GM21737 (cell line): ENCODE data around the gene LATS2.

Experiments
- ATAC-seq: cut with Tn5 transposase; IDR thresholded peaks from one replicate; pipeline ENCODE4 v1.9.1; 2021; ENCODE audit warnings: mild to moderate bottlenecking, moderate library complexity; ENCODE audit not compliant: unreplicated experiment

The LATS2 gene

GRCh38 chr13:21048901-21049698 is 12.3 kb downstream of the LATS2 start:
- no peak for ATAC-seq

GRCh38 chr13:21047591-21048282 is 13.6 kb downstream of the LATS2 start:
- ATAC-seq = no peak

- no peak for ATAC-seq
These were observed 14.3 kb downstream of the LATS2 start for GRCh38 chr13:21047087-21047486.

GRCh38 chr13:21046203-21046602 is 15.2 kb downstream of the LATS2 start:
- no peak for ATAC-seq

GRCh38 chr13:21045100-21045499 is 16.3 kb downstream of the LATS2 start:
- ATAC-seq = no peak

GRCh38 chr13:21043898-21044297 is 17.5 kb downstream of the LATS2 start:
- ATAC-seq = no peak

GRCh38 chr13:21040120-21040826 is 21.1 kb downstream of the LATS2 start:
- no peak for ATAC-seq

- ATAC-seq = no peak
These were observed 22.1 kb downstream of the LATS2 start for GRCh38 chr13:21039097-21039800.

GRCh38 chr13:21037656-21038055 is 23.7 kb downstream of the LATS2 start:
- no peak for ATAC-seq

GRCh38 chr13:21035498-21035897 is 25.9 kb downstream of the LATS2 start:
- no peak for ATAC-seq

- no peak for ATAC-seq
These were observed 26.7 kb downstream of the LATS2 start for GRCh38 chr13:21034603-21035191.

GRCh38 chr13:21033856-21034602 is 27.4 kb downstream of the LATS2 start:
- no peak for ATAC-seq

- no peak for ATAC-seq
These were observed 28.1 kb downstream of the LATS2 start for GRCh38 chr13:21033212-21033840.

- no peak for ATAC-seq
These were observed 28.7 kb downstream of the LATS2 start for GRCh38 chr13:21032656-21033055.

GRCh38 chr13:21031594-21032275 is 29.7 kb downstream of the LATS2 start:
- ATAC-seq = no peak

GRCh38 chr13:21025539-21025938 is 35.8 kb downstream of the LATS2 start:
- no peak for ATAC-seq

- ATAC-seq = no peak
These were observed 39.1 kb downstream of the LATS2 start for GRCh38 chr13:21022056-21022979.

GRCh38 chr13:21020581-21020980 is 40.8 kb downstream of the LATS2 start:
- no peak for ATAC-seq
